Suprapubic skin (tissue), 4 donors: ENCODE measurements around the gene CEP131.
"Not testable (repeated sequence)": the region's sequence is repeated elsewhere in the genome, so short reads cannot be mapped to it uniquely, and the experiment has no call there.

Experiments used
- CTCF ChIP-seq, 2 donors: fragments of 200-600 bp in 1 of 2; fragments of 450-650 bp in 1 of 2; sonication (generic) in 1 of 2; IDR thresholded peaks; one replicate each; pipeline ENCODE4 v1.5.1; 2016 to 2019; ENCODE audit warnings: antibody characterized with exemption in 2 of 2, mild to moderate bottlenecking in 1 of 2, moderate library complexity in 1 of 2
- EP300 ChIP-seq: sonication (generic); formaldehyde crosslinking; IDR thresholded peaks from one replicate; pipeline ENCODE4 v1.6.1; 2017; ENCODE audit warnings: antibody characterized with exemption
- POLR2A ChIP-seq, 2 donors: fragments of 450-650 bp; IDR thresholded peaks; one replicate each; pipeline ENCODE4 v1.6.1; 2017; ENCODE audit warnings: antibody characterized with exemption in 2 of 2, mild to moderate bottlenecking in 2 of 2, moderate library complexity in 2 of 2
- POLR2AphosphoS5 ChIP-seq, 3 donors: sonication (generic); formaldehyde crosslinking; IDR thresholded peaks; one replicate each; pipeline ENCODE4 v1.6.1; 2017; ENCODE audit warnings: antibody characterized with exemption in 3 of 3

GRCh38 chr17:81146208-81146607 is 76.6 kb downstream of the CEP131 start:
- TF ChIP-seq POLR2AphosphoS5 (IDR thresholded peaks at IDR 0.05); POLR2A (IDR thresholded peaks at IDR 0.05); EP300; CTCF (IDR thresholded peaks at IDR 0.05): not testable (repeated sequence)
